SK-N-MC (cell line): Measurements from ENCODE around the gene CAMK1D.

Source experiments
- EZH2 ChIP-seq: fragments of 200-600 bp; sonication (generic); IDR thresholded peaks from one replicate; pipeline ENCODE4 v1.6.1; 2017; ENCODE audit warnings: antibody characterized with exemption
- FOXP2 ChIP-seq: optimal IDR thresholded peaks from 2 replicates; pipeline ENCODE3; 2011; ENCODE audit warnings: mild to moderate bottlenecking, moderate library complexity; ENCODE audit not compliant: insufficient read depth; ENCODE audit errors: extremely low read length, control extremely low read depth
- POLR2AphosphoS5 ChIP-seq: IDR thresholded peaks from 2 replicates; pipeline ENCODE4 v1.6.1; 2012; ENCODE audit warnings: mild to moderate bottlenecking, low read depth, low read length, borderline replicate concordance

DNA sequence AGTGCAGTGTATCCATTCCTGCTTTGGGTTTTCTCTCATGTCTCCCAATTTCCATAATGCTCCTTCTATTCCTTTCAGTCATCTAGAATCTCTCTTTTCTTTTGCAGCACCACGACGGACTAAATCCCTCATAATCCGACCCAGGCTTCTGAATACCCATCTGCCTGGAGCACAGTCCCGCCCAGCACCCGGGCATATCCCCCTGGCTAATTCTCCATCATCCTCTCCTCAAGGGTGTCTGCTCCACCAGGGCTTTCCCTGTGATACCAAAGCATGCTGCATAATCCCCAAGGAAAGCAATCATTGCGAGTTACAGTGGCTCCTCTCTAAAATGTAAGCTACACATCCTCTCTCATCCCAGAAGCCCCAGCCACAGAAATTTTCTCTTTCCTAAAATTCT is 330.3 kb downstream of the CAMK1D start:
- TF ChIP-seq EZH2: no peak
- no peak for TF ChIP-seq POLR2AphosphoS5
- TF ChIP-seq FOXP2: no peak
